B cell (primary cell): ENCODE data around the gene CDK19.

Experiments
- CTCF ChIP-seq: fragments of 200-600 bp; IDR thresholded peaks from one replicate; pipeline ENCODE4 v1.8.0; 2022; ENCODE audit warnings: antibody characterized with exemption, mild to moderate bottlenecking
- EZH2 ChIP-seq: IDR thresholded peaks from 2 replicates; pipeline ENCODE4 v1.6.1; 2012; ENCODE audit warnings: borderline replicate concordance, low read depth, mild to moderate bottlenecking, moderate library complexity, low read length; ENCODE audit not compliant: insufficient read depth, poor library complexity, severe bottlenecking

GRCh38 chr6:110708295-110708950 lies 106.8 kb downstream of the CDK19 start:
- TF ChIP-seq CTCF, result no peak
- TF ChIP-seq EZH2, result no peak
